Kidney (tissue), 14 donors: ENCODE measurements around the gene NEK11. TPM values are rescaled to one million over a fixed set of nuclear protein-coding genes. Genes with fewer than 3 reads are reported as not detected.
A peak's percentile ranks its signal among the peaks of the same experiment; 100 is the strongest.

ENCODE experiments used
- DNase-seq, 5 donors: peaks; one replicate each; pipeline ENCODE4 v3.0.0-alpha.2; 2013 to 2020
- FAIRE-seq: peaks from 2 replicates; lab custom pipeline; 2012; peaks lifted over from hg19 to GRCh38; lab: Jason Lieb, UNC
- H3K27ac ChIP-seq, 2 donors: one replicate each; pipeline ENCODE4 v1.7.0; 2013; ENCODE audit warnings: low read depth in 2 of 2, low read length in 2 of 2, inconsistent platforms in 1 of 2
- H3K27me3 ChIP-seq: one replicate; pipeline ENCODE4 v1.7.1; 2013; ENCODE audit warnings: low read length, inconsistent platforms; ENCODE audit not compliant: control insufficient read depth, insufficient read depth
- H3K36me3 ChIP-seq, 3 donors: one replicate each; pipeline versions ENCODE4 v1.7.0 to v1.7.1; 2013; ENCODE audit warnings: low read length in 3 of 3, control low read depth in 1 of 3, inconsistent platforms in 1 of 3; ENCODE audit not compliant: insufficient read depth in 3 of 3, control insufficient read depth in 2 of 3
- H3K4me1 ChIP-seq, 3 donors: one replicate each; pipeline versions ENCODE4 v1.7.0 to v1.7.1; 2013; ENCODE audit warnings: low read length in 3 of 3, inconsistent platforms in 1 of 3, low read depth in 1 of 3; ENCODE audit not compliant: control insufficient read depth in 2 of 3, insufficient read depth in 2 of 3
- H3K4me3 ChIP-seq, 3 donors: one replicate each; pipeline versions ENCODE4 v1.7.0 to v1.8.1; 2013; ENCODE audit warnings: low read length in 3 of 3, control low read depth in 1 of 3, inconsistent platforms in 1 of 3
- H3K9ac ChIP-seq, 3 donors: one replicate each; pipeline versions ENCODE4 v1.7.0 to v1.7.1; 2013; ENCODE audit warnings: low read length in 3 of 3, control low read depth in 1 of 3, inconsistent platforms in 1 of 3
- H3K9me3 ChIP-seq, 3 donors: one replicate each; pipeline versions ENCODE4 v1.7.0 to v1.7.1; 2013; ENCODE audit warnings: low read length in 3 of 3, control low read depth in 1 of 3, inconsistent platforms in 1 of 3; ENCODE audit not compliant: control insufficient read depth in 2 of 3, insufficient read depth in 1 of 3
- CTCF ChIP-seq: IDR thresholded peaks from 3 replicates; pipeline ENCODE4 v1.5.1; 2012; ENCODE audit warnings: mild to moderate bottlenecking, moderate library complexity, borderline replicate concordance; ENCODE audit not compliant: insufficient read depth; ENCODE audit errors: extremely low read depth
- intact Hi-C: fragments of 100-400 bp; cut with DNase I; formaldehyde crosslinking; loops from one replicate; pipeline ENCODE4 v1.11.1; 2022
- polyA plus RNA-seq: library from polyadenylated mRNA; stranded (reverse); fragments of 350-450 nt; fragmentation: Illumina TruSeq; extraction: RNeasy Lipid Tissue Mini Kit (QIAGEN cat#74804); gene quantifications from one replicate; pipeline ENCODE4 v1.2.3, GENCODE V29; 2014; ENCODE audit warnings: low read depth, low replicate concordance; ENCODE audit not compliant: insufficient read depth
- total RNA-seq: library from RNA; stranded (reverse); fragmentation: NEBNext Ultra II Directional; extraction: Animal tissue kit (Norgen Biotek cat#: 25700); gene quantifications from one replicate; pipeline ENCODE4 v1.2.1, GENCODE V29; 2021
- donor health status: control.
- donor health status: control.
- donor health status: control.
- donor health status: control.
- donor health status: control.
- donor health status: DM: yes; HTN: yes; CAD: no.
- donor health status: Normal renal cell carcinoma (clear cell type).

NEK11 gene
- total and polyA plus RNA-seq, 2 donors from 2014 or later: 7.9 to 13.2 TPM

- intact Hi-C loops: no loop called here
- Histone ChIP-seq H3K9me3 (no peaks in the 10 kb centered on the region), H3K27me3 (no peaks in the 10 kb centered on the region), H3K4me1 (no peaks in the 10 kb centered on the region), H3K36me3 (no peaks in the 10 kb centered on the region), H3K27ac (no peak overlapping the region), H3K4me3 (no peak overlapping the region), H3K9ac (no peak overlapping the region)
- FAIRE-seq (no peak), DNase-seq (no peak)
- no peak for TF ChIP-seq CTCF
These were observed 55.6 kb downstream of the NEK11 start for GRCh38 chr3:131082246-131082645.

GRCh38 chr3:131082871-131083863 lies 56.5 kb downstream of the NEK11 start:
- no peaks in the 10 kb centered on the region for H3K36me3 ChIP-seq
- H3K4me3 ChIP-seq: no peak overlapping the region
- no peak overlapping the region for H3K9ac ChIP-seq
- H3K27ac ChIP-seq: no peak overlapping the region
- no peak for FAIRE-seq
- intact Hi-C loops: no loop called here
- no peaks in the 10 kb centered on the region for H3K9me3 ChIP-seq
- no peaks in the 10 kb centered on the region for H3K27me3 ChIP-seq
- peak; percentile 38 to 74 (median 65) for DNase-seq
- H3K4me1 ChIP-seq: no peaks in the 10 kb centered on the region
- TF ChIP-seq CTCF: no peak

- H3K27me3 ChIP-seq: no peaks in the 10 kb centered on the region
- FAIRE-seq (no peak), DNase-seq (no peak)
- no peak overlapping the region for H3K9ac ChIP-seq
- H3K4me3 ChIP-seq: no peak overlapping the region
- H3K9me3 ChIP-seq: no peaks in the 10 kb centered on the region
- no peaks in the 10 kb centered on the region for H3K4me1 ChIP-seq
- H3K36me3 ChIP-seq: no peaks in the 10 kb centered on the region
- H3K27ac ChIP-seq: no peak overlapping the region
- TF ChIP-seq CTCF: no peak
- intact Hi-C loops: no loop called here
These were observed 65.1 kb downstream of the NEK11 start for GRCh38 chr3:131091768-131092167.
